UCSD-AML1 (cell line): ENCODE data around the gene SLFN14.
"Not testable (repeated sequence)": the region's sequence is repeated elsewhere in the genome, so short reads cannot be mapped to it uniquely, and the experiment has no call there.

Source experiments
- DNase-seq: peaks from one replicate; lab custom pipeline; 2025; ENCODE audit not compliant: unreplicated experiment; lab: John Stamatoyannopoulos, UW

The SLFN14 gene

GRCh38 chr17:35559495-35560210 is 966 bp downstream of the SLFN14 start:
- peak; percentile 46 for DNase-seq

- DNase-seq, result no peak
These were observed 3.3 kb downstream of the SLFN14 start for GRCh38 chr17:35557353-35557752.

DNA sequence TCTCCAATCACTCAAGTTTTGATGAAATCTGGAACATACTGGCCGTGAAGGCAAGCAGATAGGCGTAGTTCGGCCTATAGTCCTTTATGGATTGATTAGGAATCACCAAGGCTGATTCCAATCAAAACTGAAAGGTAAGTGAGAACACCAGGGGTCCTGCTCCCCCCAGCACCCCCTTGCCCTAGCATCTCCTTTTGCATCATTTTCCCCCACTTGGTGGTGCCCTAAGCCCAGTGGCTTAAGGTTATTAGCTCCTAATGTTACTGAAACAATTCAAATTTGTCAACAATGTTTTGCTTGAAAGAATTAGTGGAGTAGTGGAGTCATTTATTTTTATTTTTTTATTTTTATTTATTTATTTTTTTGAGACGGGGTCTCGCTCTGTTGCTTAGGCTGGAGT is 4.9 kb downstream of the SLFN14 start:
- DNase-seq, result peak; percentile 21

DNA sequence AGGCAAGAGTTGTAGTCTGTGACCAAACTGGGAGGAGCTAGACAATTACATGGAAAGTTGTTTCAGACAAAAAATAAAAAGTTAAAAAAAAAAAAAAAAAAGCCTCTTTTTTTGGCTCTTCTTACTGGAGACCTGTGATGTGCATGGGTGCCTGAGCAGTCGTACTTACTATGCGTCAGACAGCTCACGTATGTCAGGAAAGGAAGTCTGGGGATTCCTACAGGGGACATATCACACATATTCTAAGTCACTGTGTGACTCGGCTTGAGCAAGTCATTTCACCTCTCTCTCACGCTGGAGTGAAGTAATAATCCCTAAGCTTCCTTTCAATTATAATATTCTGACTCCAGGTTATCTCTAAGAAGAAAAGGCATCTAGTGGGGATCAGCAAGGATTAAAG is 6.0 kb downstream of the SLFN14 start:
- no peak for DNase-seq

GRCh38 chr17:35553310-35553709 is 7.3 kb downstream of the SLFN14 start:
- no peak for DNase-seq

DNA sequence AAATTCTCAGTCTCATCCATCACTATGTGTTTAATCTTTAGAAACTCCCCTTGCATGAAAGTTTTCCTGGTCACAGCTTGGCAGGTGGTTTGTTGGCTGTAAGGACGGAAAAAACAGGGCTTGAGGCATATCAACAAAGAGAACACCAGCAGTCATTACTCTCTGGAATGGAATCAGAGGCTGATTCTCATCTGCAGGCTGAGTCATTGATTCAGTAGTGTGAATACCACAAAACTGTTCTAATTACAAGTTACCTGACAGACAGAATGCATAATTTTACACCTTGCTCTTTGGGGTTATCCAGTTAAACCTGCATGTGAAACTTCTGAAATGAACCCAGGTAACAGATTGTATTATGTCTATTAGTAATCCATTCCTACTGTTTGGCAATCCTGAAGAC is 11.6 kb downstream of the SLFN14 start:
- no peak for DNase-seq

- no peak for DNase-seq
These were observed 12.3 kb downstream of the SLFN14 start for GRCh38 chr17:35548208-35548810.

DNA sequence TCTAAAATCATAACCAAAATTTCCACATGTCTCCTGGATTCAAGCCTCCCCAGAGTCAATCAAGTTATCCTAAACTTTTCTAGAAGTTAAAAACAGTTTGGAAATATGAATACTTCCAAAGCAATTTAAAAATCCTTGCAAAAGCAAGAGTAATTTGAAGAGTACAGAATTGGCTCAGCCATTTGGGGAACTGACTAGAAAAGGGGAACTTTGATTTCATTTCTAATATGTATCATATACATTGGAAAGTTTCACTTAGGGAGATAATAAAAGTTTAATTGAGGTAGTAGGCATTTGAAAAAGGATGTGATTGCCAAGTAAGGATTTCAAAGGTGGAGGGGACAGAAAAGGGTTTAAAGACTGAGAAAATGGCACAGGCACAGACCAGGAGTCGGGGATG is 14.1 kb downstream of the SLFN14 start:
- no peak for DNase-seq

DNA sequence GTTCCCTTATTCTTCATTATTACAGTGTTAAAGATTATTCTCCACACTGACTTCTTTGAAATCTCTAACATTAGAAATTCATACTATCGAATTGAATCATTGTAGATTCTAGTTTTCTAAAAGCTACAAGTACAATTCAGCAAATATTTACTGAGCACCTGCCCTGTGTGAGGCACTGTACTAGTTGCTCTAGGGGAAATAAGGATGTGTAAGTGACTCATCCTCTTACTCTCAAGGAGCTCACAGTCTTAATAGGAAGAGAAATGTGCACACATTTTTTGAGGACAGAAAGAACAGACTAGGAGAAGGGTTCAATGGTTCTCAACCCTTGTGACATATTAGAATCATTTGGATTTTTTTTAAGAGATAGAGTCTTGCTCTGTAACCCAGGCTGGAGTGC is 15.5 kb downstream of the SLFN14 start:
- DNase-seq, result no peak

- no peak for DNase-seq
These were observed 16.8 kb downstream of the SLFN14 start for GRCh38 chr17:35543856-35544255.

- DNase-seq, result no peak
These were observed 17.6 kb downstream of the SLFN14 start for GRCh38 chr17:35542990-35543389.

GRCh38 chr17:35541434-35541833 is 19.2 kb downstream of the SLFN14 start:
- no peak for DNase-seq

DNA sequence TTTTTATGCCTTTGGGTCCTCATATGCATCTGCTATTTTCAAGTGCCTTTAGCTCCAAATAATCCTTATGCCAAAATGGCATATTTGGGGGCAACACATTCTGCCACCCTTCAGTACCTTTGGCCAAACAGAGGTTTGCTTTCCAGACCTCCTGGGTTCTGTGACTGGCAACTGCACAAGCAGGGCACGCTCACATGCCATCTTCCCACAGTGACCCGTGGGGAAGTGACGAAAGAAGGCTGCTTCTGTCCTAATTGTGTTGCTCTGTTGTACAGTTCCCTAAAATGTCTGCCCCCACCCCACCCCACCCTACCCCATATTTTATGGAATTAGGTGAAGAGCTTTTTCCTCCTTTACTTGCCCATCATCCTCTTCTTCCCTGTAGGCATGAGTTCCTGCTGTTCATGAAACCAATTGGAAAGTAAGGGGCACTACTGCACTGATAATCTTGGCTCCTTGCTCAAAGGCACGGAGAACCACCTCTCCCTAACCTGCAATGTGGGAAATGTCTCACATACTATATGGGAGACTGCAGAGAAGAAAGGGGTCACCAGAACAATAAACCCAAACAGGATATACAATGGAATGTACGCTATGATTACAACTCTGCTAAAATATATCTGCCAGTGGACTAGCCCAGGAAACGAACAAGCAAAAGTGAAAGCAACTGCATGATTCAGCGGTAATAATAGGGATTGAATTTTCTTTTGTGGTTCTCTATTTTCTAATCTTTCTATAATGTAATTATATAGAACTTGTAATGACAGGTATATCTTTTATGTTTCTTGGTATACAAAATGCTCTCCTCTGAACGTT is 19.8 kb downstream of the SLFN14 start:
- DNase-seq, result peak; percentile 44

DNA sequence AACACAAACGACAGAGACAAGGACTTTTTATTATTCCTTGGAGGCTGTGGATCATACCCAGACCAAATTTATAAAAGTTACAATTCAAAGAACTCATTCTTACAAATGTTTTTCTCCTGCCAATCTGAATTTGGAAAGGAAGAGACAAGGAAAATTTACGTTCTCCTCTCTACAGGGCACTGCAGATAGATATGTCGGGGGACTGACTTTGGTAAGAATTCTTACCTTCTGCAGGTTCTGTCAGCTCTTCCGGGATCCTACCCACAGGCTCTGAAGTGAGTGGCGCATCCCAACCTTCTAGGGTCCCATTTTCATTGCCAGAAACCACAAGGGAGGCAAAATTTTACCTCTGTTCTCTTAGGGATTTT is 21.0 kb downstream of the SLFN14 start:
- no peak for DNase-seq

- no peak for DNase-seq
These were observed 22.9 kb downstream of the SLFN14 start, which contains the start of gene SLFN12L for GRCh38 chr17:35537601-35538141. SLFN12L (minus strand) TSS chr17:35537678; CDS start chr17:35522364, 15,314 bp downstream.

GRCh38 chr17:35536664-35537171 is 23.9 kb downstream of the SLFN14 start:
- DNase-seq, result no peak

- not testable (repeated sequence) for DNase-seq
These were observed 25.2 kb downstream of the SLFN14 start for GRCh38 chr17:35535406-35535805.

DNA sequence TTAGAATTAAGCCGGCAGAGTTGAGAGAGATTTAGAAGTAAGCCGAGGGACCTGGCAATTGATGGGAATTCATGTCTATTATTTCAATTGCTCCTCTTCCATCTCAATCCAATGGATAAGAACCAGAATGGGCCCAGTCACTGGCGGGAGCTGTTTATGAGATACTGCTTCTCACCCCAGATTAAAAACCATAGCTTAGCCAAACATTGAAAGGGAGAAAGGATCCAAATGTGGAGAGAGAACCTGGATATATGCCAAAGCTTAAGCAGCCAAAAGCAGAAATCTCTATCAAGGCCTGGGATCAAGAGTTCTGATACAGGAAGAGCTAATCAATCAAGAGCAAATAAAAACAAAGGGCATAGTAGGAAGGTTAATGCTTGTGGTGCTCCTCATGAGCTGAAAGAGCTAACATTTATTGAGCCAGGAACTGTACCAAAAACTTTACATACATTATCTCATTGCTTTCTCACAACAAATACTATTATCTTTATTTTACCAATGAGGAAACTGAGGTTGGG is 26.0 kb downstream of the SLFN14 start:
- DNase-seq, result no peak

DNA sequence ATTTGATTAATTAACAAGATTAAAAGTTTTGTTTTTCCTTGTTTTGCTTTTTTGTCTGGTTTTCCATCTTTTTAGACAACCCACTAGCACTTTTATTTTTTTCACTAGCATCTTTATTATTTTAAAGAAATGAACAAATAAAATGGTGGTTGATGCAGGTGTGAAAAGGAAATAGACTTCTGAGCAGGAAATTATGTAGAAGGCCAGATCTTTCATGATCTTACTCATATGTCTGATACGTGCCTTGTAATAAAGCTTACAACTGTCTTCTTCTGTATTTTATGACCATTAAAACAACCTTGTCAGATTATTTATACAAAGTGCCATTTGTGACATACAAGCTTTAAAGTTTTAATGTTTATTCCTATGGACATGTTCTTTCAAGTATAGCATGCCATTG is 29.5 kb downstream of the SLFN14 start:
- DNase-seq, result no peak

DNA sequence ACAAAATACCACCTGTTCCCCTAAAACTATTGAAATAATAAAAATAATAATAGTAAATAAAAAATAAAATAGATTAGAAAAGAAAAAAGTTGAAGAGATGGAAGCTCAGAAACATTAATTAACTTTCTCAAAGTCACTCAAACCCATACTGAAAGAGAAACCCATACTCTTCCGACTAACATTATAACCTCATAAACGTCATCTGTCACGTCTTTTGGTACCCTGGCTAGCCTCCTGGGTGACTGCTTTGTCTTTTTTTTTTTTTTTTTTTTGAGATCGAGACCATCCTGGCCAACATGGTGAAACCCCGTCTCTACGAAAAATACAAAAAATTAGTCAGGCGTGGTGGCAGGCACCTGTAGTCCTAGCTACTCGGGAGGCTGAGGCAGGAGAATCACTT is 30.8 kb downstream of the SLFN14 start:
- no peak for DNase-seq

DNA sequence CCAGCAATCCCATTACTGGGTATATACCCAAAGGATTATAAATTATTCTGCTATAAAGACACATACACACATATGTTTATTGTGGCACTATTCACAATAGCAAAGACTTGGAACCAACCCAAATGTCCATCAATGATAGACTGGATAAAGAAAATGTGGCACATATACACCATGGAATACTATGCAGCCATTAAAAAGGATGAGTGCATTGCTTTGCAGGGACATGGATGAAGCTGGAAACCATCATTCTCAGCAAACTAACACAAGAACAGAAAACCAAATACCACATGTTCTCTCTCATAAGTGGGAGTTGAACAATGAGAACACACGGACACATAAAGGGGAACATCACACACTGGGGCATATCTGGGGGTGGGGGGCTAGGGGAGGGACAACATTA is 31.3 kb downstream of the SLFN14 start:
- DNase-seq, result not testable (repeated sequence)
